DMS 273 treated with DMSO at 0.1 percent for 48 hours (cell line): ENCODE results near the gene GMIP.
"Not testable (repeated sequence)": the region's sequence is repeated elsewhere in the genome, so short reads cannot be mapped to it uniquely, and the experiment has no call there.

ENCODE experiments used
- DNase-seq: peaks from one replicate; lab custom pipeline; 2025; lab: John Stamatoyannopoulos, UW

GMIP gene

GRCh38 chr19:19606686-19607085, 36.8 kb downstream of the GMIP start:
- DNase-seq: not testable (repeated sequence)

- no peak for DNase-seq
Observed at GRCh38 chr19:19606021-19606420, 37.4 kb downstream of the GMIP start.

GRCh38 chr19:19602713-19603324, 40.6 kb downstream of the GMIP start:
- DNase-seq: no peak

- no peak for DNase-seq
Observed at GRCh38 chr19:19602136-19602712, 41.2 kb downstream of the GMIP start.

- no peak for DNase-seq
Observed at GRCh38 chr19:19600793-19601330, 42.6 kb downstream of the GMIP start.

- not testable (repeated sequence) for DNase-seq
Observed at GRCh38 chr19:19598728-19599451, 44.6 kb downstream of the GMIP start.

GRCh38 chr19:19597809-19598306, 45.6 kb downstream of the GMIP start:
- no peak for DNase-seq

GRCh38 chr19:19595171-19595701, 48.2 kb downstream of the GMIP start:
- DNase-seq: peak; percentile 86

GRCh38 chr19:19594381-19594780, 49.1 kb downstream of the GMIP start:
- peak; percentile 64 for DNase-seq

GRCh38 chr19:19592690-19593089, 50.8 kb downstream of the GMIP start:
- no peak for DNase-seq

GRCh38 chr19:19591133-19591825, 52.2 kb downstream of the GMIP start:
- no peak for DNase-seq

GRCh38 chr19:19588546-19588945, 54.9 kb downstream of the GMIP start:
- no peak for DNase-seq

- DNase-seq: peak; percentile 44
Observed at GRCh38 chr19:19587771-19588170, 55.7 kb downstream of the GMIP start.

GRCh38 chr19:19584356-19584755, 59.1 kb downstream of the GMIP start:
- no peak for DNase-seq

- DNase-seq: no peak
Observed at GRCh38 chr19:19582471-19582870, 61.0 kb downstream of the GMIP start.

GRCh38 chr19:19581391-19581790, 62.1 kb downstream of the GMIP start:
- no peak for DNase-seq

- DNase-seq: no peak
Observed at GRCh38 chr19:19580418-19580817, 63.0 kb downstream of the GMIP start.

GRCh38 chr19:19579533-19580361, 63.7 kb downstream of the GMIP start:
- no peak for DNase-seq
